Stimulated activated CD8-positive, alpha-beta memory T cell treated with anti-CD3 and anti-CD28 coated beads, Interleukin-15, amount 100 ng/mL, for 48 hours (primary cell): ENCODE measurements around the gene PKIG.
"Not testable (repeated sequence)": the region's sequence is repeated elsewhere in the genome, so short reads cannot be mapped to it uniquely, and the experiment has no call there.

Experiments used
- DNase-seq, 2 donors: peaks; one replicate each; pipeline ENCODE4 v3.0.0-alpha.2; 2020; ENCODE audit warnings: low read depth in 2 of 2

PKIG gene

DNA sequence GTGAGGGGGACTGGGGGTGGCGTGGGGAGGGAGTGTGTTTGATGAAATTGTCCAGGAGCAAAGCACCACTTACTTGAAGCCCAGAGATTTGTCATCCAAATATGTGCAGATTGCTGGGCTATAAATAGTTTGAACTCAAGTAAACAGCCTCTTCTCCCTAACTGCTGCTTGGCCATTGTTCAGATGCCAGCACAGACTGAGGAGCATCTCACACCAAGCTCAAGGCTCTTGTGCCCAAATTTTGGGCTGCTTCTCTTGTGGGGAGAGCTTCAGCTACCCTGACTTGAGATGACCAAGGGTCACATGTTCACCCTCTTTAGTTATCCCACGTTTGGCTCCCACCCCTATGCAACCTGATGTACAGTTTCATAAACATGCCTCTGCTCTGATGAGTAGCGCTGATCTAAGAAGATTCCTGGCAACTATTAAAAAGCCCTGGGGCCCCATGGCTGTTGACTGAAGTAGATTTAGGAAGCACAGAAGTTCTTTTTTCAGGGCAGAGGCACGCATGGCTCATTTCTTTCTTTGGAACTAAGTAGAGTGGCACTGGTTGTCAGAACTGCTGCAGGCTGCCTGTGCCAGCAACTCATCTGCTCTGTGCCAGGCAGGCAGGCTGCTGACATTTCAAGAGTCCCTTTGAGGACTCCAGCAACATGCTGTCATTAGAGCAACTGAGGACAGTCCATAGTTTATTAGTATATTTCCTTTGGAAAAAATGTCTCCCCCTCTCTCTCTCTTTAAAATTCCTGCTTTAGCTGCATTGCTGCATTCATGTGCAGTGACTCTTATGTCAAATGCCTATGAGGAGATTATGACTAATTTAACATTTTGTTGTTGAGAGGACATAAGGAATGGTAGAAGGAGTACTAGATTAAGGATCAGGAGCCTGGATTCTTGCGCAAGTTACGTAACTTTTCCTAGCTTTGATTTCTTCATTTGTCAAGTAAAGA lies 9.6 kb upstream of the PKIG start:
- no peak for DNase-seq

DNA sequence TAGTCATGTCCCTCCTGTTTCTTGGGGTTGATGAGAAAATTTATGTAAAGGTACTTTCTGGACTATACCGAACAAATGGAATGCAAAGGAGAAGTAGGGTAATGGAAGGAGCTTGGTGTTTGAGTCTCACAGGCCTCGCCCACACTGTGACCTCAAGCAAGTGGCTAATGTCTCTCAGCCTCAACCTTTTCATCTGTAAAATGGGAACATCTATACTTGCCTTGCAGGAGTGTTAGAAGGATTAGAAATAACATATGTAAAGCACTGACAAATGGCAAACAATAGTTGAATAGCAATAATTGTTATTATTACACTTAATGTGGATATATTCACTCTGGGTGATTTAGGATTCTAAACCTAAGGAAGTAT lies 8.9 kb upstream of the PKIG start:
- no peak for DNase-seq

DNA sequence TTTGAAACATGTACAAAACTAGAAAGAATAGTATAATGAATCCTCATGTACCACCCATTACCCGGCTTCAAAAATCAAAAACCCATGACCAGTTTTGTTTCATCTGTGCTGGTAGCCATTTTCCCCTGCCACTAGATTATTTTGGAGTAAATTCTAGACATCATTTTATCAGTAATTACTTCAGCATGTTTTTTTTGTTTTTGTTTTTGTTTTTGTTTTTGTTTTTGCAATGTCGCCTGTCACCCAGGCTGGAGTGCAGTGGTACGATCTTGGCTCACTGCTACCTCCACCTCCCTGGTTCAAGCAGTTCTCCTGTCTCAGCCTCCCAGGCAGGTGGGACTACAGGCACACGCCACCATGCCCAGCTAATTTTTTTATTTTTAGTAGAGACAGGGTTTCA lies 8.0 kb upstream of the PKIG start:
- no peak for DNase-seq

DNA sequence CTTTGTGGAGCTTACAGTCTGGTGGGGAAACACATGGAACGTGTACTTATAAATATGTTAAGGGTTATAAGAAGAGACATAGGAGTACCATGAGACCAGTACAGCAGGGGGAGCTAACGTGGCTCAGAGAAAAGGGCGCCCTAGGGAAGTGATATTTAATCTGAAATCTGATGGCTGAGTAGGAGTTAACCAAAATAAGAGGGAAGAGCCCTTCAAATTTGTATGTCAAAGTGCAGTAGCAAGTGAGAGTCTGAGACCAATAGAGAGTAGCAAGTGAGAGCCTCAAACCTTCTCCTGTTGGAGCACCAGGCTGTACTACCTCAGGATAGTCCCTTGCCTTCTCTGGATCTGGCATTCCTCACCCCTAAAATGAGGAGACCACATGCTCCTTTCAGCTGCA lies 6.1 kb upstream of the PKIG start:
- no peak for DNase-seq

DNA sequence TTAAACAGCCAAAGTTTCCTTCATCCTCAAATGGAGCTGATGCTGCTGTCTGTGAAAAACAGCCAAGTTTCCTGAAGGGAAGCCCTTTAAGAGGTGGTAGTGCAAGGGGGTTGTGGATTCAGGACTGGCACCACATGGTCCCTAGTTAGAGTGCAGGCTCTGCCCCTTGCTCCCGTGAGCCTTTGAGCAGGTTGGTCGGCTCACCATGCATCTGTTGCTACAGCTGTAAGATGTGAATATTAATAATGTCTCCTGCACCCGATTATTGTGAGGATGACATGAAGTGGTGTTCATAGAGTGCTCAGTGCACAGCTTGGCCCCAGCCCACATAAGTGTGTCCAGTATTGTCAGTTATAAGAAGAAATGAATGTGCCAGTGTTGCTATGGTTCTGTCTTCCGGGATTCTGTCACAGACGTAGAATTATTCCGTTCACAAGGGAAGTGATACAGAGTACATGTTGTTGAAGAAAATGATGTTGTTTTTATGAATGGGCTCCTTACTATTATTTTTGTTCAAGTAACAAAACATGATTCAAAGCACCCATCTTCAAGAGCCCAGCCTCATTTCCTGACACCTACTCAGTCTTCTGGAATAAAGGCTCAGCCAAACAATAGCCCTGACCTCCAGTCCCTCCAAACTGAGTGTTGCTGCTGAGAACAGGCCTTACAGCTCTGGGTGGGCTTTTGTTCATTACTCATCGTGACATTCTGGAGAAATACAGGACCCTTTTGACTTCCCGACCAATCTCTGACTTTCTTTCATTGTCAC lies 2.9 kb upstream of the PKIG start:
- no peak for DNase-seq

DNA sequence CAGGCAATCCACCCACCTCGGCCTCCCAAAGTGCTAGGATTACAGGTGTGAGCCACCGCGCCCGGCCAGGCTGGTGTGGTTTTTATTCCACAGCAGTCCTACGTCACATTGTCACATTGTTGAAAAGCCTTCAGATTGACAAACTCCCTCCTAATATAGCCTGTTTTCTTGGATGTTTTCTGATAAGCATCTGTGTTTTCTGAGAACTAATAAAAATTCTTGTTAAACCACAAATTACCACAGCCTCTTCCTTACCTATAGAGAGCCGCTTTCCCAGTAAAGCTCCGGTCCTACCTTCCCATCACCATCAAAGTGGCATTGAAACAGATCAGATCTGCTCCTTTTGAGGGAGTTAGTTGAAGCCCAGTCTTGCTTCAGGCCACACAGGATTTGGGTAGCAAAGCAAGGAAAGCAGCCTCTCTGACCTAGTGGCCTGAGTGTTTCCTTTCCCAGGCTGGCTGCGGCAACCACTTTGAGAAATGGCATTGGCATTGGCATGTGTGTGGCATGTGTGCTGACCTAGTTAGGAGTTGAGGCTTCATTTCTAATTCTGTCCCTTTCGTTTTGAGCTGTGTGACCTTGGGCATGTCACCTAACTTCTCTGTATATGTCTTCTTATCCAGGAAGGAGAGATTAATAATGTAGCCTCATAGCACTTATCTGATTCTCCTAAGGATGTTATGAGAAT lies 1.7 kb upstream of the PKIG start:
- no peak for DNase-seq

DNA sequence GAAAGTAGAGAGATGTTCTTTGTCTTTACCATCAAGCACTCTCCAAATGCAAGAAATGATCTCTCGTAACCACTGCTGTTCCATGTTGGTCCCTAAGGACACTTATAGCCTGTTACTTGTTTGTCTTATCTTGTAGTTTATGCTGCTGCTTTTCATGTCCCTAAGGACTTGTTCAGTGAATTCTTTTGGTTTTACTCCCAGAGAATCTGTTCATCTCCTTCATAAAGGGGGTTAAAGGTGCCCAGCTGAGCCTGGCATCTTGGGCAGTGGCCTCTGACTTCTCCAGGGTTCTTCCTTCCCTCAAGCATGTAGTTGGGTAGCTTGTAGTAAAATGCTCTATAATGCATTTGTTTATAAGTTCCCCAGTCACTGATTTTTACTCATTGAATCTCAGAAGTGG lies 864 bp upstream of the PKIG start:
- no peak for DNase-seq

DNA sequence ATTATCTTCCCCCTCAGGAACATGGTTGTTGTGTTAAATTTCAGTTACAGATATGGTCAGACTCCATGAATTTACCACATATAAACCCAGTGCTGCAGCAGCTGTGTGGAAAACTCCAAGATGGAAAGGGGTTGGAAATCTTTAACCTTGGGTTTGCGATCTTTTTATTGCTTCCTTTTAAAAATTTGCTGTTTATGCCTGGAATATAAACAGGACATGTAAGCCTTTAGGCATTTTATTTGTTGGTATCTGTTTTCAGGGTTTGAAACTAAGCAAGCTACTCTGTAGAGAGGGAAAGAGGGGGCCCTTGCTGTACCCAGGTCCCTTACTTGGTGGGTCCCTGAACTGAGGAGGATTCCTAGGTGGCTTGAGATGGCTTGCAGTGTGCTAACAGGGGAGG lies 778 bp downstream of the PKIG start:
- DNase-seq, result no peak

DNA sequence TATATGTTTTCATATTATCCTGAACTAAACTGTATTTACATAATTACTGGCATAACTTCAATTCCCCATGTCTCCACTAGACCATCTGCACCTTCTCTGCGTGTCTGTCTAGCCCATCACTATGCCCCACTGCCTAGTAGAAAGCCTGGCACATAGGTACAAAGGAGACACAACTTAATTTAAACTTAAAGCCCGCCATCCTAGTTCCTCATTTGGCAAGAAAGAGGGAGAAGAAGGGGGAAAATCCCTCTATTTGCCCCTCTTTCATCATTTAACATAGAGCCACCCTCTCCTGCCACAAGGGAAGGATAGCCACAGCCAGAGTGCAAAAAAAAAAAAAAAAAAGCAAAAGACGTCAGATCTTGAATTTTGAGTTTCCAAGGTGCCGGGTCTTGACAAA lies 1.8 kb downstream of the PKIG start:
- DNase-seq, result no peak

DNA sequence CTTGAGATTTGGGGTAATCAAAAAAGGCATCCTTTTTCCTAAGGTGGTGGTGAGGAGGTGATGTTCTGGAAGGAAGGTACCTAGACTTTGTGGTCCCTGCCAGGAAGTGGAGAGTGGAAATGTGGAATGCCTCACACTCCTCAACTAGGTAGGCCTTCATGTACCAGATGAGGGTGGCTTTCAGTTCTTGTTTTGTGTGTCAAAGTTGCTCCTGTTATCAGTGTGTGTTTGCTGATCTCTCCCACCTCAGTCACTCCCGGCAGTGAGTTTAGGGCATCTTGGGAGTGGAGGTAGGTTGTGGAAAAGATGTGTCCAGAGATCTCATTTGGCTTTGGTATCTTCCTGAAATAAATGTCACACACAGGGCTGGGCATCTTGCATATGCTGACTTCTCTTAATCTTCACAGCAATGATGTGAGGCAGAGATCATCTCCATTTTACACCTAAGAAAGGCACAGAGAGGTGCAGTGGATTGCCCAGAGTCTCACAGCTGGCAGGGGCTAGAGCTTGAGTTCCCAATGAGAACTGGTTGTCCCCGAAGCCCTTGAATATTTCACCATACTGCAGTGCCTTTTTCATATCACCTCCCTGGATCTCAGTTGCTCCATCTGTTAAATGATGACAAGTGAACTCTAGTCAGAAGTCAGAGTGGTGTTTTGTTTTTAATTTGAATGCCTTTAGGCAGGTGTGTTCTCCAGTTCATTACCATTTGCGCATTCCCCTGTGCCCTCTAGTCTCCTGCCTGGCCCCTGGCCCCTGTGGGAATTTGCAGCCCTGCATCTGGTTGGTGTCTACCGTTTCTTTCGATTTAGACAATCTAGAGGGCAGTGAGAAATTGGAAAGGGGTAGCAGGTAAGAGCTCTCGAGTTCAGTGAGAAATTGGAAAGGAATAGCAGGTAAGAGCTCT lies 2.9 kb downstream of the PKIG start:
- DNase-seq, result no peak

DNA sequence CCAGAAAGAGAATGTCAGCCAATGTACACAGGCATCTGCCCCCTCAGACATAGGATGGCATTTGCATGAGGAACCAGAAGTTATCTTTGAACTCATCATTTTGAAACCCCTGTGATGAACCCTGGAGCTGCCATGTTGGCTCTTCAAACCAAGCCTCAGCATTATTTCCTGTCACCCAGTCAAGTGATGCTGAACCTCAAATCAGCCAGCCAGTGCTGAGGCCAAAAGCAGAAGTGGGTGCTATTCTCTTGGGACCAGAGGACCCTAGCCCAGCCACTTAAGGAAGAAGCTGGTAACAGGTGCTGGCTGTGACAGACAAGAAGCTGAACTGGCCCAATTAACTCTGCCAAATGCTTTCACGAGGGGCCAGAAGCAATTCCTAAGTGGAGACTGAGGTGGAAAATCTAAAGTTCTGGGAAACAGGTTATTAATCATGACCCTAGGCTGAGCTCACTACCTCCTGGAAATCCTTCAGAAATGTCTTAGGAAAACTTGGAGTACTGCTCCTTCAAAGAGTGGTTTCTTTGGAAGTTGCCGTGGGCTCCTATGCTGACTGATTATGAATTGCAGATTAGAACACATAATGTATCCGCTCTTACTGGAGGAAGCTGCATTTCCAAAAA lies 4.0 kb downstream of the PKIG start:
- DNase-seq, result no peak

DNA sequence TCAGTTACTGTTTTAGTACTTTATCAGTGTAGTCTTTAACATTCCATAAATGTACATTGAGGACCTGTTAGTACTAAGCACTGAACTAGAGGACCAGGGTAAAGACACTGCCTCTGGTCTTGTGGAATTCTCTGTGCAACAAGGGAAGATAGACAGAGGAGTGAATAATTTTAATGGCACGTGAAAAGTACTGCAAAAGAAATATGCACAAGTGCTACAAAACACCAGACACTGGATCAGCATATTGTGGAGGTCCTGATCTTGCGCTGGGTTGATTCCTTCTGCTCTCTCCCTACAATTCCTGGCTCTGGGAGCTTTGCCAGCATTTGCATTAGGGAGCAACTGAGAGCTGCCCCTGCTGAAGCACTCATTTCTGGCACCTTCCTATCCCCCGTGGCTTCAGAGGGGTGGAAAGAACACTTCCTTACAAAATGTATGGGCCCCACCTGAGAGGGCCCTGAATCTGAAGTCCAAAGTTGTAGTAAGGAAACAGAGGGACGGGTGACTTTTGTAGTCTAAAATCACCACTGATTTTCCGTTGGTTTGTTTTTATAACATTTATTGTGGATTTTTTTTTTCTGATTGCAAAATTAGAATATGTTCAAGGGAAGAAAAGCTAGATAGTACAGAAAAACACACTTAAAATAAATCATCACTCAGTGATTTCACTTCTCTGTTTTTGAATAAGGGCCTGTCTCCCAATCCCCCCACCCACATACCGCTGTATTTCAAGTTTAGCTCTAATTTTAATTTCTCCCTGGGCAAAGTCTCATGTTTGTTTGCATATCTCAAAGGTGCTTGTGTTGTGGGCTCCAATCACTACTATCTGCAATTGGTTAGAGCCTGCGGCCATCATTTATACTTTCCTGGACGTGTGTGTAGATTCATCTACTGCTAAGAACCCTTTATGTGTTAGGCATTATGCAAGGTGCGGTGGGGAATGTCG lies 4.9 kb downstream of the PKIG start:
- DNase-seq, result no peak

DNA sequence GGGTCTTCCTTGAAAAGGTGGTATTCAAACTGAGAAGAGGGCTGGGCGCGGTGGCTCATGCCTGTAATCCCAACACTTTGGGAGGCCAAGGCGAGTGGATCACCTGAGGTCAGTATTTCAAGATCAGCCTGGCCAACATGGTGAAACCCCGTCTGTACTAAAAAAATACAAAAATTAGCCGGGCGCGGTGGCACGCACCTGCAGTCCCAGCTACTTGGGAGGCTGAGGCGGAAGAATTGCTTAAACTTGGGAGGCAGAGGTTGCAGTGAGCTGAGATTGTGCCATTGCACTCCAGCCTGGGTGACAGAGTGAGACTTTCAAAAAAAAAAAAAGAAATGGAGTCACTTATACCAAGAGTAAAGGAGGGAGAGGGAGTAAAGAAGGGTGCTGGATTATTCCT lies 5.9 kb downstream of the PKIG start:
- DNase-seq, result not testable (repeated sequence)

DNA sequence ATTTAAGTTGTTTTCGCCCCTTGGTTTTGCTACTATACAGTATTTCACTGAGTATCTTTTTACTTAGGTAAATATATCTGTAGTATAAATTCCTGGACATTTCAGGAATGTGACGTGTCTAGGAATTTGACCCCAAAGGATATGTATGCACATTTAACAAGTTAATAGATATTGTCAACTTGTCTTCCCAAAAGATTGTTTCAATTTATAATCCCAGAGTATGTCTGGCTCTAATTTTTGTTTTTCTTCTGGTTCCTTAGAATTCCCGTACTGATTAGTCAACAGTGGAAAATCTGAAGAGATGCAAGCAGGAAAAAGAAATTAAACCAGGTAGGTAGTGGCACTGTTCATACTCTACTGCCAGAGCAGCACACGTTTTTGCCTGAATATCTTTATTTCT lies 7.2 kb downstream of the PKIG start:
- no peak for DNase-seq

DNA sequence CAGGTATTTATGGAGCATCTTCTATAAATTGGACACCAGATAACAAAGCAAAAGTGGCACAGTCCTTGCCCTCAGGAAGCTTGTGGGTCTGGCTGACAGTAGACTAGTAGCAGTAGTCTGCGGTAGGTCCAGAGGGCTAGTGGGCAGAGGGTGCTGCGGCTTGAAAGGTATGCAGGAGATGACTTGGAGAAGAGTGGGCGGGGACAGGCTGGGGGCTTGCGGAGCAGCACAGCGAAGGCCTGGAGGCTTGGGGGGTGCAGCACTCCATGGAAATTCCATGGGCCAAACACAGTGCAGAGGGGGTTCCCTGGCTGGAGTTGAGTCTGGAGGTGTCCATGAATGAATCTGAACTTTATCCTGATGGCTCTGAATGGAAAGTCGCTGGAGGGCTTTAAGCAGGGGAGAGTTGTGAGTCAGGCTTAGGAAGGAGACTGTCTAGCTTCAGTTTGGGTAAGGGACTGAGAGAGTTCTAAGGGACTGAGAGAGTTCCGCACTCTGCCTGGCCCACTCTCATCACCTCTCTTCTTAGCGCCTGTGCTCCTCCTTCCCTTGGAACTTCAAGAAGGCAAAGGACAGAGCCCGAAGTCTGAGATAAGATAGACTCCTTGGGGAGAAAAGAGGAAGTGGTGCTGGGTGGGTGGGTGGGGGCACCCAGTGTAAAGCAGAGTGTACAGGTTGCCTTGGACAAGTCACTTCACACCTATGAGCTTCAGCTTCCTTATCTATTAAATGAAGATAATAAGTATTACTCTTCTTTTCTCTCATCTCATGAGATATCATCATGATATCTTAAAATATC lies 8.8 kb downstream of the PKIG start:
- DNase-seq, result no peak

DNA sequence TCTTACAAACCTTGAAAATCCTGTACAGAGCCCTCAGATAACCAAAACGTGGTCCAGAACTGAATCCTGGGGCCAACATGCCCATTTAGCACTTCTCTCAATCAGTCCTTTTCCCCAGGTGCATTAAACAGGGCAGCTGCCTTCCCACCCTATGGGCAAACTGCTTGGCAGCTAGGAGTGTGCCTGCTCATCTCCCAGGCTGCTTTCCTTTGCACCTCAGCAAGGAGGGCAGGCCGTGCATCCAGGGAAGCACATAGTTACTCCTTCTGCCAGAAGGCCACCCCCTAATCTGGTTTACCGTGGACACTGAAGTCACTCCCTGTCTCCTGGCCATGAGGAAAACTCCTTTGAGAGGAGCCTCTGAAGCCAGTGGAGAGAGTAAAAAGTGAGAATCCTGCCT lies 10.0 kb downstream of the PKIG start:
- DNase-seq, result no peak

DNA sequence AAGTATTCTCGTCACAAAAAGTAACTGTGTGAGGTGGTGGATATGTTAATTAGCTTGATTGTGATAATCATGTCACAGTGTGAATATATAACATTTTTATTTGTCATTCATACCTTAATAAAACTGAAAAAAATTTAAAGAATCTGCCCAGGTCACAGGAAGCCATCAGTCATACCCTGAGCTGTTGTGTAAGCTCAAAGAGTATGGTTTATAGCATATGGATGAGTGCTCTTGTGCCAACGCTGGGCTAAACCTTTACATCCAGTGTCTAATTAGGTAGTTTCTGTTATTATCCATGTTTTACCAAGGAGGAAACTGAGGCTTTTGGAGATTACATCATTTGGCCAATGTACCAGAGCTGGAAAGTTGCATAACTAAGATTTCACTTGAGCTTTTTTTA lies 11.4 kb downstream of the PKIG start:
- DNase-seq, result no peak

DNA sequence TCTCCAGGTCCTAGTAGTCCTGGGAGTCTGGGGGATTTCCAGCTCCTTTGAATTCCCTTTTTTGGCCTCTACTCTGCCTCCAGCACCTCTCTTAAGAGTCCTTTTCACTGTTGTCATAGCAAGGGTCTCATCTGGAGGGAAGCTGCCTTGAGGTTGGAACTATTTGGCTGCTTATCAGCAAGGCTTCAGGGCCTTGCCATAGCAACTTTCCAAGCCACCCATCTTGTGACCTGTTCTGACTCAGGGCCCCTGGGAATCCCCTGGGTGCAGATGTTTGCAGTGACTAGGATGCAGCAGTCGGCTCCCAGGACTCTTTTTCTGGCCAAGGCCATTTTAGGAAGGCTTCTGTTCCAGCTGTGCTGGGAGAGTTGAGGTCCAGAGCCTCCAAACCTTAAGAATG lies 12.4 kb downstream of the PKIG start:
- DNase-seq, result no peak

DNA sequence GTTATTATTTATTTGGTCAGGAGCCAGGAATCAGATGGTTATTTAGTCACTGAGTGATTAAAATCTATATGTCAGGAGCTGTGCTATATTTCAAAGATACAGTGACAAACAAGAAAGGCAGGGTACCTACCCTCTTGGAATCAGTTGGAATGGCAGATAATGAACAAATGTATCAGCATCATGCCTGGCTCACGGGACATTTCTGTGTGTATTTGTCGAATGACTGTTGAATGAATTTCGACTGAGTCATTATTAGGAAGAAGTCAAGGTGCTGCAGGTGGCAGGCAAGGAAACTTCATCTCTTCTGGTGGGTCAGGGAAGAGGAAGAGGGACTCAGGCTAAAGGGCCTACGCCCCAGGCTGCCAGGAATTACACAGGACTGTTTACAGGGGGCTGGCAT lies 13.6 kb downstream of the PKIG start:
- DNase-seq, result no peak
